Measurements from ENCODE around the gene RAB40C. TPM values are rescaled to one million over a fixed set of nuclear protein-coding genes. Genes with fewer than 3 reads are reported as not detected.

The RAB40C gene
- total RNA-seq, 6 experiments from 2014 or later = 10.0 to 14.1 (median 12.0) TPM

DNA sequence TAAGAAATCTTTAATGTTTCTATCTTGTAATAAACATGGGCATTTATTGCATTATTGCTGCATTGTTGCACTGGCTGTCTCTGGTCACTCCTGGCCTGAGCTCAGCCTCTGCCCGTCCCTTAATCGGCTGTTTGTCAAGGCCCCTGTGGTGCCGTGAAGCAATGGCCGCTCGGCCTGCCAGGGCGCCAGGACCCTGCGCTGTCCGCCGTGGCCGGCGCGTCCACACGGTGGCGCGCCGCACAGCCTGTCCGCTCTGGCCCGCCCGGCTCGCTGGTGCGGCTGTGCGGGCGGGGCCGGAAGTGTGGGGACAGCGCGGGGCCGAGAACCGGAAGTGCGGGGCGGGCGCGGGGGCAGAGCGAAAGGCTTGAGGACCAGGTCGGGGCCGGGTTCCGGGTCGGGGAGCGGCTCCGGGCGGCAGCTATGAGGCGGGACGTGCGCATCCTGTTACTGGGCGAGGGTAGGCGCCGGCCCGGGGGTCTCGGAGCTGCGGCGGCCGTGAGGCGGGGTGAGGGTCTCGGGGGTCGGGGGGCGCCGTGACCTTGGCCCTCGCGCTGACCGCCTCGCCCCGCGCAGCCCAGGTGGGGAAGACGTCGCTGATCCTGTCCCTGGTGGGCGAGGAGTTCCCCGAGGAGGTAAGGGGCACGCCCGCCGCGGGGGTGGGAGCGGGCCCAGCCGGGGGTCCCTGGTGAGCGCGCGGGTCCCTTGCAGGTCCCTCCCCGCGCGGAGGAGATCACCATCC, 78.1 kb downstream of the RAB40C start, which contains the start of gene RHOT2:
RHOT2 (plus strand) TSS at position 353 of the 739 bp plus-strand sequence; CDS start at position 421, 68 bp downstream.
- H3K4me1 ChIP-seq = peaks cover 0 to 15% (median 3%) of the 10 kb centered on the region in 4 donors
- H3K4me3 ChIP-seq = peak within 1 kb of the TSS; percentile 96 to 98 (median 97)
- peak; percentile 89 to 95 (median 92) for TF ChIP-seq CTCF (IDR thresholded peaks at IDR 0.05)
- peak; percentile 63 for TF ChIP-seq POLR2A (IDR thresholded peaks at IDR 0.05)
- 2% methylated on average over 10 of the region's 78 CpGs for WGBS (ENCODE audit: insufficient coverage, low coverage, low lambda C conversion rate, missing lambda C conversion rate)
- H3K27ac ChIP-seq = peak within 1 kb of the TSS; percentile 56 to 82 (median 65)
- peaks cover 0 to 35% (median 15%) of the 10 kb centered on the region in 4 donors for H3K36me3 ChIP-seq
- H3K27me3 ChIP-seq = no peaks in the 10 kb centered on the region
- DNase-seq (peak; percentile 93 to 95 (median 94)), ATAC-seq (peak; percentile 93 to 98 (median 94))
- intact Hi-C loops (cut with DNase I) = no loop called here
- no peaks in the 10 kb centered on the region for H3K9me3 ChIP-seq

DNA sequence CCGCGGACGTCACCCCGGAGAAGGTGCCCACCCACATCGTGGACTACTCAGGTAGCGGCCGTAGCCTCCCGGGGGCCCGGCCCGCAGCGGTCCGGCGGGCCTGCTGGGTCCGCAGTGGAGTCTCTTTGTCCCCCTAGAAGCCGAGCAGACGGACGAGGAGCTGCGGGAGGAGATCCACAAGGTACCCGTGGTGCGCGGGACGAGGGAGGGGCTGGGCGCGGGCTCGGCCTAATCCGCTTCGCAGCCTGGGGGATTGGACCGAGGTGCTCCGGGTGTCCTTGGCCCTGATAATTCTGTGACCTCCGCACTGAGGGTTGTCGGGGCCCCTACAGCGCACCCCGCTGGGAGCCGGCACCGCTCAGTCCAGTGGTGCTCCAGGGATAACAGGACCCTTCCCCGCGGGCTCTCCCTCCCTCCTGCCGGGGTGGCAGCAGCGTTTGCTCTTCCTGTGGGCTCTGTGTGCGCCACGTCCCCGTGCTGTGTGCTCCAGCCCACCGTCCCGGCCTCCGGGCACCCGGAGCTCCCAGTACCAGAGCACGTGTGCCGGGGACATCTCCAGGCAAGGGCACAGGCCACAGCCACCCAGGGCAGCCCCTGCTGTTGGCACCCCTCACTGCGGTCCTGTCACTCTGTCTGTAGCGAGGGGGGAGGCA, 78.8 kb downstream of the RAB40C start:
- Histone ChIP-seq H3K4me1 (peaks cover 0 to 15% (median 3%) of the 10 kb centered on the region in 4 donors), H3K36me3 (peaks cover 0 to 42% (median 15%) of the 10 kb centered on the region in 4 donors), H3K9me3 (no peaks in the 10 kb centered on the region), H3K27me3 (no peaks in the 10 kb centered on the region), H3K27ac (peak overlapping the region; percentile 56 to 82 (median 65)), H3K4me3 (peak overlapping the region; percentile 96 to 98 (median 97))
- WGBS (ENCODE audit: insufficient coverage, low coverage, low lambda C conversion rate, missing lambda C conversion rate) = no CpG with 5 or more reads among the region's 50 CpGs
- ATAC-seq = peak in 1 of 4 donors; percentile 5
- TF ChIP-seq POLR2A (IDR thresholded peaks at IDR 0.05) (no peak), CTCF (IDR thresholded peaks at IDR 0.05) (no peak)
- no peak for DNase-seq
- intact Hi-C loops (cut with DNase I) = no loop called here

GRCh38 chr16:669666-670065, 79.8 kb downstream of the RAB40C start:
- Histone ChIP-seq H3K9me3 (no peaks in the 10 kb centered on the region), H3K27ac (no peak overlapping the region), H3K4me3 (no peak overlapping the region), H3K36me3 (peaks cover 0 to 43% (median 15%) of the 10 kb centered on the region in 4 donors), H3K27me3 (no peaks in the 10 kb centered on the region), H3K4me1 (peaks cover 0 to 15% (median 3%) of the 10 kb centered on the region in 4 donors)
- WGBS (ENCODE audit: insufficient coverage, low coverage, low lambda C conversion rate, missing lambda C conversion rate) = no CpG with 5 or more reads among the region's 13 CpGs
- intact Hi-C loops (cut with DNase I) = no loop called here
- DNase-seq (no peak), ATAC-seq (no peak)
- TF ChIP-seq CTCF (IDR thresholded peaks at IDR 0.05) (no peak), POLR2A (IDR thresholded peaks at IDR 0.05) (no peak)

- peaks cover 0 to 43% (median 15%) of the 10 kb centered on the region in 4 donors for H3K36me3 ChIP-seq
- no peak for DNase-seq
- intact Hi-C loops (cut with DNase I) = no loop called here
- TF ChIP-seq CTCF (IDR thresholded peaks at IDR 0.05) = no peak
- no peak for TF ChIP-seq POLR2A (IDR thresholded peaks at IDR 0.05)
- 86% methylated on average over 15 of the region's 52 CpGs for WGBS (ENCODE audit: insufficient coverage, low coverage, low lambda C conversion rate, missing lambda C conversion rate)
- no peak for ATAC-seq
- no peaks in the 10 kb centered on the region for H3K9me3 ChIP-seq
- H3K4me1 ChIP-seq = peaks cover 0 to 15% (median 3%) of the 10 kb centered on the region in 4 donors
- H3K4me3 ChIP-seq = no peak overlapping the region
- H3K27ac ChIP-seq = no peak overlapping the region
- H3K27me3 ChIP-seq = no peaks in the 10 kb centered on the region
Observed at GRCh38 chr16:670485-671352, 80.9 kb downstream of the RAB40C start.
